Gastroesophageal sphincter (tissue), 4 donors: ENCODE results near the gene GAS2. TPM values are rescaled to one million over a fixed set of nuclear protein-coding genes. Genes with fewer than 3 reads are reported as not detected.

ENCODE experiments used
- small RNA-seq, 4 donors: library from RNA; depleted of rRNA; stranded (forward); fragments of <200 nt; gene quantifications; one replicate each; pipeline ENCODE3, GENCODE V24; 2016
- total RNA-seq, 4 donors: library from RNA; depleted of rRNA; stranded (reverse); fragments of >200 nt; gene quantifications; one replicate each; pipeline ENCODE4 v1.1.0, GENCODE V29; 2016

The GAS2 gene
- total RNA-seq, 4 donors from 2014 or later, result 0.67 to 1.4 (median 0.86) TPM

Small RNA genes within 50 kb of the gene (small RNA-seq; reads per million reads assigned to genes)
- gene RNA5SP338, result 0.12 to 0.27 (median 0.22) reads per million in 4 donors

Other genes with a start within 250 kb of the GAS2 start
- 1 to 10 TPM; 3.6 to 9.2 (median 6.2) TPM for gene FANCF, start 40.8 kb upstream of the GAS2 start, total RNA-seq
- 10 to 100 TPM; 11.3 to 29.1 (median 16.4) TPM for gene SVIP, start 163.2 kb downstream of the GAS2 start, total RNA-seq
- gene CCDC179, start 193.9 kb downstream of the GAS2 start, total RNA-seq, result not detected